CD4-positive, alpha-beta memory T cell (primary cell): Measurements from ENCODE around the gene HS6ST3. TPM values are rescaled to one million over a fixed set of nuclear protein-coding genes. Genes with fewer than 3 reads are reported as not detected.

Source experiments
- CTCF ChIA-PET: fragments of 350-600 bp; sonication (Branson Sonifier 250); formaldehyde crosslinking; loops from one replicate; lab custom pipeline; 2021; ENCODE audit warnings: inconsistent platforms; ENCODE audit not compliant: partially characterized antibody; lab: Charles Lee
- POLR2A ChIA-PET: fragments of 350-600 bp; sonication (Branson Sonifier 250); formaldehyde crosslinking; loops from one replicate; lab custom pipeline; 2021; ENCODE audit not compliant: partially characterized antibody; lab: Charles Lee
- DNase-seq, 5 donors: peaks; one replicate each; pipeline versions ENCODE4 v3.0.0 to v3.0.0-alpha.2; 2020 to 2022; ENCODE audit warnings: mixed read lengths in 1 of 5
- H3K27ac ChIP-seq: one replicate; pipeline ENCODE4 v1.7.0; 2013; ENCODE audit warnings: low read depth, low read length
- H3K27me3 ChIP-seq: 2 replicates; pipeline ENCODE4 v1.7.0; 2013; ENCODE audit warnings: mild to moderate bottlenecking, low read length, moderate library complexity; ENCODE audit not compliant: insufficient read depth
- H3K36me3 ChIP-seq: 2 replicates; pipeline ENCODE4 v1.7.0; 2013; ENCODE audit warnings: mild to moderate bottlenecking, low read length, moderate library complexity; ENCODE audit not compliant: insufficient read depth
- H3K4me1 ChIP-seq: 2 replicates; pipeline ENCODE4 v1.7.0; 2013; ENCODE audit warnings: mild to moderate bottlenecking, low read length, moderate library complexity; ENCODE audit not compliant: insufficient read depth
- H3K4me3 ChIP-seq, 2 donors: one replicate each; pipeline ENCODE4 v1.7.0; 2013; ENCODE audit warnings: low read length in 2 of 2, mild to moderate bottlenecking in 1 of 2
- H3K9me3 ChIP-seq, 2 donors: one replicate each; pipeline ENCODE4 v1.7.0; 2013; ENCODE audit warnings: low read length in 2 of 2, control low read depth in 1 of 2; ENCODE audit not compliant: control insufficient read depth in 1 of 2
- H3K27ac Mint-ChIP-seq, 7 donors: one replicate each; pipeline ENCODE4 v1.8.0; 2020 to 2021; ENCODE audit warnings: mixed read lengths in 7 of 7, mild to moderate bottlenecking in 6 of 7, inconsistent platforms in 3 of 7, moderate library complexity in 3 of 7
- H3K27me3 Mint-ChIP-seq, 2 donors: one replicate each; pipeline ENCODE4 v1.8.0; 2020 to 2021; ENCODE audit warnings: mixed read lengths in 2 of 2
- H3K36me3 Mint-ChIP-seq, 2 donors: one replicate each; pipeline ENCODE4 v1.8.0; 2020 to 2021; ENCODE audit warnings: mixed read lengths in 2 of 2, inconsistent platforms in 1 of 2, mild to moderate bottlenecking in 1 of 2
- H3K4me1 Mint-ChIP-seq, 4 donors: one replicate each; pipeline ENCODE4 v1.8.0; 2020 to 2021; ENCODE audit warnings: mixed read lengths in 4 of 4, mild to moderate bottlenecking in 1 of 4
- H3K4me3 Mint-ChIP-seq, 8 donors: one replicate each; pipeline ENCODE4 v1.8.0; 2020 to 2021; ENCODE audit warnings: mixed read lengths in 8 of 8, mild to moderate bottlenecking in 7 of 8, moderate library complexity in 6 of 8, inconsistent platforms in 3 of 8
- H3K9me3 Mint-ChIP-seq, 8 donors: one replicate each; pipeline ENCODE4 v1.8.0; 2020 to 2021; ENCODE audit warnings: mixed read lengths in 8 of 8, mild to moderate bottlenecking in 5 of 8, inconsistent platforms in 3 of 8, moderate library complexity in 1 of 8
- intact Hi-C: fragments of 100-400 bp; cut with micrococcal nuclease; formaldehyde crosslinking; loops from one replicate; pipeline ENCODE4 v1.15.1; 2023
- polyA plus RNA-seq, 2 donors: library from polyadenylated mRNA; unstranded; fragments of 300-500 nt; fragmentation: Illumina TruSeq; gene quantifications; one replicate each; pipeline ENCODE4 v1.2.3, GENCODE V29; 2021
- total RNA-seq, 2 experiments: library from RNA; stranded (reverse); gene quantifications; one replicate each; pipeline ENCODE4 v1.2.3, GENCODE V29; 2021

The HS6ST3 gene
- total and polyA plus RNA-seq, 4 experiments from 2014 or later = not detected

DNA sequence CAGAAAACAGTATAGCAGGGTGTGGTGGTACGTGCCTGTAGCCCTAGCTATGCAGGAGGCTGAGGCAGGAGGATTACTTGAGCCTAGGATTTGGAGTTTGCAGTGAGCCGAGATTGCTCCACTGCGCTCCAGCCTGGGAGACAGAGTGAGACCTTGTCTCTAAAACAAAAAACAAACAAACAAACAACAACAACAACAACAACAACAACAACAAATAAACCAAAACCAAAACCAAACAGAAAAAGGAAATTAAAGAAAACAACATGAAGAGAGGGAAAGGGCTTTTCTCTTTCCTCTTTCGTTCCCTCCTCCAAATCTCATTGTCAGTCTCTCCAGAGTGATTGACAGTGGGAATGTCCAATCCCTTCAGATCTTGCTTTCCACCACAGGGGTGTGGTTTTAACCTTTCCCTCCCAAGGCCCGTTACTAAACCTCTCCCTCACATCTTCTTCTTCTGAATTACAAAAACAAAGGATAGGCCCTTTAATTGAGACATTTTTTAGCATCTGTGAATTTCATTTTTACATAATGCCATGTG is 341.2 kb downstream of the HS6ST3 start:
- H3K36me3 Mint-ChIP-seq = no peaks in the 10 kb centered on the region
- DNase-seq = no peak
- H3K27me3 Mint-ChIP-seq = no peaks in the 10 kb centered on the region
- Histone ChIP-seq H3K27ac (no peak overlapping the region), H3K4me3 (no peak overlapping the region), H3K36me3 (no peaks in the 10 kb centered on the region), H3K9me3 (no peaks in the 10 kb centered on the region), H3K4me1 (no peaks in the 10 kb centered on the region), H3K27me3 (no peaks in the 10 kb centered on the region)
- no peak overlapping the region for H3K27ac Mint-ChIP-seq
- ChIA-PET POLR2A (no interaction called here), CTCF (no interaction called here)
- H3K9me3 Mint-ChIP-seq = peaks cover 2 to 10% (median 5%) of the 10 kb centered on the region in 8 donors
- H3K4me1 Mint-ChIP-seq = no peaks in the 10 kb centered on the region
- intact Hi-C loops = no loop called here
- H3K4me3 Mint-ChIP-seq = no peak overlapping the region

DNA sequence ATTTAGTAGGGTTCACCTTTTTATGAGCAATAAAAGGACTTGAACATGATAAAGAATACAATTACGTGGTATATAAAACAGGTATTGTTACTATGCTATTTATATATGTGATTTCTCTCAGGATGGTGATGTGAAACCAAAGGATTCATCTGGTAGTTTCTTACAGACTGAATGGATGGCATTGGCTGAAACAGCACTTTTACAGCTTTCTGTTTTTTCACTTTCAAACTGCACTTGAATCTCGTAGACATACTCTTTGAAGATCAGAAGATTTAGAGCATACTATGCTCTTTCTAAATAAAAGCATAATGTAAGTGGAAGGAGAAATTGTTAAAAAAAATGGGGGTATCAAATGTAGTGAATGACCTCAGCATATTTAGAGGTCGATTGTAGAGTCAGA is 354.8 kb downstream of the HS6ST3 start:
- no peaks in the 10 kb centered on the region for H3K9me3 ChIP-seq
- intact Hi-C loops = no loop called here
- H3K27me3 ChIP-seq = no peaks in the 10 kb centered on the region
- no peak overlapping the region for H3K27ac Mint-ChIP-seq
- CTCF ChIA-PET = no interaction called here
- H3K36me3 Mint-ChIP-seq = no peaks in the 10 kb centered on the region
- no peak for DNase-seq
- H3K27ac ChIP-seq = no peak overlapping the region
- no peaks in the 10 kb centered on the region for H3K27me3 Mint-ChIP-seq
- peaks cover 0 to 11% (median 4%) of the 10 kb centered on the region in 8 donors for H3K9me3 Mint-ChIP-seq
- no peak overlapping the region for H3K4me3 ChIP-seq
- H3K4me1 Mint-ChIP-seq = no peaks in the 10 kb centered on the region
- no peak overlapping the region for H3K4me3 Mint-ChIP-seq
- no peaks in the 10 kb centered on the region for H3K36me3 ChIP-seq
- POLR2A ChIA-PET = no interaction called here
- H3K4me1 ChIP-seq = no peaks in the 10 kb centered on the region

- Mint-ChIP-seq H3K4me1 (no peaks in the 10 kb centered on the region), H3K9me3 (peaks cover 0 to 6% (median 0%) of the 10 kb centered on the region in 8 donors), H3K27me3 (no peaks in the 10 kb centered on the region), H3K27ac (no peak overlapping the region), H3K4me3 (no peak overlapping the region), H3K36me3 (no peaks in the 10 kb centered on the region)
- ChIA-PET CTCF (no interaction called here), POLR2A (no interaction called here)
- H3K27ac ChIP-seq = no peak overlapping the region
- intact Hi-C loops = no loop called here
- H3K36me3 ChIP-seq = no peaks in the 10 kb centered on the region
- no peak for DNase-seq
- no peak overlapping the region for H3K4me3 ChIP-seq
- H3K27me3 ChIP-seq = no peaks in the 10 kb centered on the region
- H3K4me1 ChIP-seq = no peaks in the 10 kb centered on the region
- no peaks in the 10 kb centered on the region for H3K9me3 ChIP-seq
These were observed 360.0 kb downstream of the HS6ST3 start for GRCh38 chr13:96449920-96450319.

- Histone ChIP-seq H3K36me3 (no peaks in the 10 kb centered on the region), H3K27ac (no peak overlapping the region), H3K27me3 (no peaks in the 10 kb centered on the region), H3K4me1 (no peaks in the 10 kb centered on the region), H3K9me3 (no peaks in the 10 kb centered on the region), H3K4me3 (no peak overlapping the region)
- H3K4me3 Mint-ChIP-seq = no peak overlapping the region
- H3K36me3 Mint-ChIP-seq = no peaks in the 10 kb centered on the region
- ChIA-PET CTCF (no interaction called here), POLR2A (no interaction called here)
- intact Hi-C loops = no loop called here
- H3K4me1 Mint-ChIP-seq = no peaks in the 10 kb centered on the region
- H3K27me3 Mint-ChIP-seq = no peaks in the 10 kb centered on the region
- DNase-seq = no peak
- no peak overlapping the region for H3K27ac Mint-ChIP-seq
- peaks cover 0 to 6% (median 0%) of the 10 kb centered on the region in 8 donors for H3K9me3 Mint-ChIP-seq
These were observed 360.6 kb downstream of the HS6ST3 start for GRCh38 chr13:96450326-96451020.

DNA sequence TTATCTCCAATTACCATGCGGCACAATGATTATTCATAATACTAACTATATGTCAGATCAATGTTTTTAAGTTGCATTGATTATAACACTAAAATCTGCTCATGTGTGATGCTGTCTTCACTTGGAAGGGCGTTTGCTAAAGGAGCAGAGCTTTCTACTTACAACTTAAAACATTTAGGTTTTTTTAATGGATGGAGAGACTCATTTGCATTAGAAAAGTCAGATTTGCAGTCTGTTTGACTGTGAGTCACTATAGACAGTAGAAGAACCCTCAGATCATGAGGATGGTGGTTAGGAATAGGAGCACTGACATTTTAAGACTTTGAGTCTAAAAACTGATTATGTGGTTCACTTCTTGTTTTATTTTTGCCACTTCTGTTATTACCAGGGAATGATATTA is 364.6 kb downstream of the HS6ST3 start:
- H3K27me3 Mint-ChIP-seq = no peaks in the 10 kb centered on the region
- Histone ChIP-seq H3K4me3 (no peak overlapping the region), H3K36me3 (no peaks in the 10 kb centered on the region), H3K9me3 (no peaks in the 10 kb centered on the region), H3K27ac (no peak overlapping the region), H3K4me1 (no peaks in the 10 kb centered on the region), H3K27me3 (no peaks in the 10 kb centered on the region)
- ChIA-PET POLR2A (no interaction called here), CTCF (no interaction called here)
- peaks cover 0 to 6% (median 3%) of the 10 kb centered on the region in 8 donors for H3K9me3 Mint-ChIP-seq
- H3K4me1 Mint-ChIP-seq = no peaks in the 10 kb centered on the region
- H3K4me3 Mint-ChIP-seq = no peak overlapping the region
- intact Hi-C loops = no loop called here
- no peaks in the 10 kb centered on the region for H3K36me3 Mint-ChIP-seq
- H3K27ac Mint-ChIP-seq = no peak overlapping the region
- no peak for DNase-seq

- H3K4me3 Mint-ChIP-seq = no peak overlapping the region
- intact Hi-C loops = no loop called here
- Histone ChIP-seq H3K9me3 (no peaks in the 10 kb centered on the region), H3K27ac (no peak overlapping the region), H3K4me3 (no peak overlapping the region), H3K27me3 (no peaks in the 10 kb centered on the region), H3K4me1 (no peaks in the 10 kb centered on the region), H3K36me3 (no peaks in the 10 kb centered on the region)
- no peaks in the 10 kb centered on the region for H3K27me3 Mint-ChIP-seq
- DNase-seq = no peak
- ChIA-PET POLR2A (no interaction called here), CTCF (no interaction called here)
- H3K4me1 Mint-ChIP-seq = no peaks in the 10 kb centered on the region
- no peaks in the 10 kb centered on the region for H3K36me3 Mint-ChIP-seq
- no peak overlapping the region for H3K27ac Mint-ChIP-seq
- peaks cover 0 to 7% (median 3%) of the 10 kb centered on the region in 8 donors for H3K9me3 Mint-ChIP-seq
These were observed 370.7 kb downstream of the HS6ST3 start for GRCh38 chr13:96460609-96461008.

DNA sequence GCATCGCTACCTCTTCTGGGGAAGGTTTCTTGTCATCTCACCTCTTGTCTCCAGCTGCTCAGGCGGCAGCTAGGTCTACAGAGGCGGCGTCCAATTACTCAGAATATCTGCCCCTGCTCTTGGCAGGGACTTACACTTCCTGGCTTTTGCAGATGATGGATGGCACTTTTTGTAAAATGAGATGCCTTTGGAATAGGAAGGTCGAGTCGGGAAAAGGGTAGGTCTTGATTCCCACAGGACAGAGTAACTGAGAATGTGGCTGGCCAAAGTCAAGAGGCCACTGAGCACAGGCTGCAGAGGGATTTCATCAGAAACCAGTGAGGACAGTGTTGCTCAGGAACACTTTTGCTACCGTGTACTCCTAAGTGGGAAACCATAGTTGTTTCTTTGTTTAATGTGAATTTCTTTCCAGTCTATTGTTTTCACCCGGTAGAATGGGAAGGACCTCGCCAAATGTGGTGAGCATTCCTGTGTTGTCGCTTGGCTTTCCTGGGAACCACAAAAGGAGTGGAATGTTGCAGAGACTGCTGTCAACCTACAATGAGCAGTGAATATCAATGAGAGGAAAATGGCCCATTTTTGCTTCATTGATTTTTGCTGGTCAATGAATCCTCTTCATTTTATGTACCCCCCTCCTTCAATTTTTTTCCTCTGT is 383.7 kb downstream of the HS6ST3 start:
- Mint-ChIP-seq H3K4me1 (no peaks in the 10 kb centered on the region), H3K4me3 (no peak overlapping the region), H3K27ac (no peak overlapping the region), H3K9me3 (peaks cover 0 to 10% (median 5%) of the 10 kb centered on the region in 8 donors), H3K27me3 (no peaks in the 10 kb centered on the region), H3K36me3 (no peaks in the 10 kb centered on the region)
- intact Hi-C loops = no loop called here
- Histone ChIP-seq H3K36me3 (no peaks in the 10 kb centered on the region), H3K27me3 (no peaks in the 10 kb centered on the region), H3K9me3 (no peaks in the 10 kb centered on the region), H3K4me1 (no peaks in the 10 kb centered on the region), H3K4me3 (no peak overlapping the region), H3K27ac (no peak overlapping the region)
- ChIA-PET CTCF (no interaction called here), POLR2A (no interaction called here)
- no peak for DNase-seq
